DOHH2 (cell line): ENCODE results near the gene WNT5B.

Experiments used
- CTCF ChIP-seq: fragments of 200-600 bp; sonication (generic); IDR thresholded peaks from one replicate; pipeline ENCODE4 v1.5.1; 2014; ENCODE audit warnings: antibody characterized with exemption, mild to moderate bottlenecking, low read depth, low read length; ENCODE audit not compliant: poor library complexity, severe bottlenecking
- EZH2phosphoT487 ChIP-seq: fragments of 200-600 bp; sonication (generic); IDR thresholded peaks from 2 replicates; pipeline ENCODE4 v1.6.1; 2017; ENCODE audit warnings: borderline replicate concordance, mild to moderate bottlenecking, antibody characterized with exemption, low read length, moderate library complexity, mixed read lengths

DNA sequence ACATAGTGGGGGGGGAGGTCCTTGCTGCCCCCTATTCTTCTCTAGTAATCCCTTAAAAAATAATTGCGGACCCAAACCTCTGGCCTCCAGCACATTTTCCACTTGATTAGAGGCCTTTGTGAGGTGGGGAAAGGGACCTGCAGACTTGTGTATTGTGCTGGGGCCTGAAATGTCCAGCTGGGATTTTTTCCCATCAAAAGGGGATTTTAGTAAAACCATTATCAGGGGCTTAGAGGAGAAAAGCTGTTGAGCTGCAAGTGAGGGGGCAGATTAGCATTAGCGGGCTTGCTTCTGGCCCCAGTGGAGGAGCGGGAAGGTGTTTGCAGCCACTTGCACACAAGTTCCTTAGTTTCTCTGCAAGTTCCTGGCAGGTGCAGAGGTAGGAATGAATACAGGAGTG lies 48.5 kb upstream of the WNT5B start:
- TF ChIP-seq CTCF (no peak), EZH2phosphoT487 (no peak)
